ENCODE measurements around the gene CORIN. TPM values are rescaled to one million over a fixed set of nuclear protein-coding genes. Genes with fewer than 3 reads are reported as not detected.

CORIN gene
- polyA plus RNA-seq, 3 donors, result 0.01 TPM; not detected in 2

DNA sequence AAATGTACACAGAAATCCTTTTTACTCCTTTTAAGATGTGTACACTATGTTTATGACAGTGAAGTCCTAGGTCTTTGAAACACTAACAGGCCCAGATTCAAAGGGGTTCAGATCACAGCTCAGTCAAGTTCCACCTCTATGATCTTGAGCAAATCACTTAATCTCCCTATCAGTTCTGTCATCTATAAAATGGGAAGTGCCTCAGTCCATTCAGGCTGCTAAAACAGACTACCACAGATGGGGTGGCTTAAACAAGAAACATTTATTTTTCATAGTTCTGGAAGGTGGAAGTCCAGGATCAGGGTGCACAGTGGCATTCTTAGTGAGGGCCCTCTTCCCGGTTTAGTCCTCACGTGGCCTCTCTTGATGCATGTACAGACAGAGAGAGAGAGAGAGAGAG is 117.1 kb downstream of the CORIN start:
- H3K27ac ChIP-seq (ENCODE audit: low read depth in 1 of 2, low read length in 2 of 2), result no peak overlapping the region
- H3K4me2 ChIP-seq (replicated peaks; ENCODE audit: extremely low read depth, low read length, poor library complexity, severe bottlenecking), result no peak overlapping the region
- DNase-seq, result no peak
- Mint-ChIP-seq H3K36me3 (no peaks in the 10 kb centered on the region), H3K27ac (no peak overlapping the region), H3K4me3 (no peak overlapping the region), H3K9me3 (peaks cover 0 to 2% (median 0%) of the 10 kb centered on the region in 7 donors), H3K4me1 (peaks cover 12% of the 10 kb centered on the region), H3K27me3 (ENCODE audit: low read depth in 3 of 3) (no peaks in the 10 kb centered on the region)
- intact Hi-C loops (cut with micrococcal nuclease), result no loop called here
- no peak overlapping the region for H3K4me3 ChIP-seq (replicated peaks in 1 of 3; ENCODE audit: low read depth in 2 of 3, low read length in 3 of 3)
- no peak for TF ChIP-seq CTCF (IDR thresholded peaks at IDR 0.05)
- H2AFZ ChIP-seq (ENCODE audit: insufficient read depth, low read depth, low read length, poor library complexity, severe bottlenecking), result no peak overlapping the region
- no peaks in the 10 kb centered on the region for H3K36me3 ChIP-seq (replicated peaks in 1 of 2; ENCODE audit: control insufficient read depth in 1 of 2, insufficient read depth in 2 of 2, low read length in 2 of 2)
- H4K20me1 ChIP-seq (ENCODE audit: insufficient read depth, low read length), result no peaks in the 10 kb centered on the region
- no peaks in the 10 kb centered on the region for H3K9me3 ChIP-seq (replicated peaks in 1 of 2; ENCODE audit: control insufficient read depth in 1 of 2, insufficient read depth in 1 of 2, low read length in 2 of 2)
- no peak overlapping the region for H3K9ac ChIP-seq (ENCODE audit: insufficient read depth, low read length, poor library complexity, severe bottlenecking)
- no CpG with 5 or more reads among the region's 2 CpGs for WGBS (ENCODE audit: insufficient coverage)
- H3K4me1 ChIP-seq (ENCODE audit: control insufficient read depth in 1 of 2, insufficient read depth in 2 of 2, low read length in 2 of 2), result no peaks in the 10 kb centered on the region
- H3K27me3 ChIP-seq (ENCODE audit: control insufficient read depth in 2 of 2, insufficient read depth in 2 of 2, low read length in 2 of 2), result no peaks in the 10 kb centered on the region
- no peaks in the 10 kb centered on the region for H3K79me2 ChIP-seq (ENCODE audit: insufficient read depth, low read length)

DNA sequence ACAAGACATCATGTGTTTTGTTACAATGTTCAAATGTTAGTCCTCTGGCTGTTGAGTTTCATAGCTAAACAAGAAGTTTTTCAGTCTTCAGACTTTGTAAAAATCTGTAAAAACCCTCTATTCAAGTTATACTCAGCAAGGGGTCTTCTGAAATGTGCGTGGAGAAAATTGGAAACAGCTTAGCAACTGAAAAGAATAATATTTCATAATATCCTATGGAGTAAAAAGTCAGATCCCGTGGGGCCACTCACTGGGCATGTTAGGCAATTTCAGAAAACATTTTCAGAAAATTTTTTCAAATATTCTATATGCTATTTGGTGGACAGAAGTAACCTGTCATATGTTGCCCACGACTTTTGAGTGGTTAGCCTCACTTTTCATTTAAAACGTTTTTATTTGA is 118.3 kb downstream of the CORIN start:
- Histone ChIP-seq H3K27ac (ENCODE audit: low read depth in 1 of 2, low read length in 2 of 2) (no peak overlapping the region), H3K4me3 (replicated peaks in 1 of 3; ENCODE audit: low read depth in 2 of 3, low read length in 3 of 3) (no peak overlapping the region), H3K4me2 (replicated peaks; ENCODE audit: extremely low read depth, low read length, poor library complexity, severe bottlenecking) (no peak overlapping the region), H3K79me2 (ENCODE audit: insufficient read depth, low read length) (no peaks in the 10 kb centered on the region), H3K27me3 (ENCODE audit: control insufficient read depth in 2 of 2, insufficient read depth in 2 of 2, low read length in 2 of 2) (no peaks in the 10 kb centered on the region), H3K9ac (ENCODE audit: insufficient read depth, low read length, poor library complexity, severe bottlenecking) (no peak overlapping the region), H3K4me1 (ENCODE audit: control insufficient read depth in 1 of 2, insufficient read depth in 2 of 2, low read length in 2 of 2) (no peaks in the 10 kb centered on the region), H3K36me3 (replicated peaks in 1 of 2; ENCODE audit: control insufficient read depth in 1 of 2, insufficient read depth in 2 of 2, low read length in 2 of 2) (no peaks in the 10 kb centered on the region), H3K9me3 (replicated peaks in 1 of 2; ENCODE audit: control insufficient read depth in 1 of 2, insufficient read depth in 1 of 2, low read length in 2 of 2) (no peaks in the 10 kb centered on the region), H4K20me1 (ENCODE audit: insufficient read depth, low read length) (no peaks in the 10 kb centered on the region), H2AFZ (ENCODE audit: insufficient read depth, low read depth, low read length, poor library complexity, severe bottlenecking) (no peak overlapping the region)
- Mint-ChIP-seq H3K9me3 (peaks cover 0 to 2% (median 0%) of the 10 kb centered on the region in 7 donors), H3K36me3 (no peaks in the 10 kb centered on the region), H3K27ac (no peak overlapping the region), H3K4me1 (peaks cover 14% of the 10 kb centered on the region), H3K27me3 (ENCODE audit: low read depth in 3 of 3) (no peaks in the 10 kb centered on the region), H3K4me3 (no peak overlapping the region)
- no peak for TF ChIP-seq CTCF (IDR thresholded peaks at IDR 0.05)
- DNase-seq, result no peak
- 100% methylated on average over 1 of the region's 4 CpGs for WGBS (ENCODE audit: insufficient coverage)
- intact Hi-C loops (cut with micrococcal nuclease), result no loop called here
